ENCODE data around the gene SPRR2D. TPM values are rescaled to one million over a fixed set of nuclear protein-coding genes. Genes with fewer than 3 reads are reported as not detected.

Gene SPRR2D
- total and polyA plus RNA-seq, 10 of the 15 experiments (the other 5 are each of a cell fraction or from before 2014, with no cell fraction given) = 0.44 TPM; not detected in 9

DNA sequence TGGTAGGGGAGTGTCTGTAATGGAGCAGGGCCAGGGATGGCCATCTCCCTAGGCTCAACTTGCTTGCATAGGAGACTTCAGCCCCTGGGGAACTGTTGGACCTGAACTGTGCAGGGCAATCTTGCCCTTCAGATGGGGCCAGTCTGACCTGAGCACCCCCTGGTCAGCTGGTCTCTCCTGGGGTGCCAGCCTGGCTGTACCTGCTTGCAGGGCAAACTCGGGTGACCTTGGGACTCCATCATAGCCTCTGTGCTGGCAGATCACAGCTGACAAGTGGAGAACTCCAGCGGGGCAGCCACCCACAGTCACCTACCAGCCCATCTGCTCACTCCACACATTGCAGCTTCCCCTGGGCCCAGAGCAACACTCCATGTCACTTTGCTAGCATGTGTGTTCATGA lies 8.3 kb upstream of the SPRR2D start:
- H3K9me3 ChIP-seq (replicated peaks; ENCODE audit: control insufficient read depth, insufficient read depth, low read length) = no peaks in the 10 kb centered on the region
- no peaks in the 10 kb centered on the region for H4K20me1 ChIP-seq (ENCODE audit: control insufficient read depth, insufficient read depth)
- ATAC-seq (no peak), FAIRE-seq (no peak), DNase-seq (ENCODE audit: low read depth, low spot score) (no peak)
- in situ Hi-C loops (cut with MboI) = no loop called here
- ChIA-PET POLR2A (interaction anchor here (0.5 kb wide), 1 partner anchor 587 kb away, joined by 6 read pairs; no protein-coding TSS in a partner anchor), SMC1A (ENCODE audit: uncharacterized antibody, unreplicated experiment) (no interaction called here), CTCF (interaction anchor here (2.0 kb wide), 1 partner anchor 179 kb away, joined by 8 read pairs; no protein-coding TSS in a partner anchor), RAD21 (ENCODE audit: unreplicated experiment) (no interaction called here)
- peaks cover 0 to 3% of the 10 kb centered on the region in 2 experiments; a peak in 1 of 4 replicates for H3K27me3 ChIP-seq (replicated peaks in 1 of 2; ENCODE audit: control insufficient read depth in 2 of 2, insufficient read depth in 2 of 2, low read length in 1 of 2)
- H3K36me3 ChIP-seq (ENCODE audit: control insufficient read depth in 2 of 2, insufficient read depth in 2 of 2, low read length in 1 of 2) = no peaks in the 10 kb centered on the region
- H2AFZ ChIP-seq (ENCODE audit: control insufficient read depth, low read depth, low read length) = no peak overlapping the region
- no peaks in the 10 kb centered on the region for H3K79me2 ChIP-seq (ENCODE audit: control insufficient read depth, insufficient read depth, low read length)
- TF ChIP-seq RELA (IDR thresholded peaks at IDR 0.05; ENCODE audit: borderline replicate concordance, partially characterized antibody) (no peak), TCF3 (IDR thresholded peaks at IDR 0.05; ENCODE audit: borderline replicate concordance, insufficient read depth, low read depth, low read length) (no peak), GABPA (IDR thresholded peaks at IDR 0.05; ENCODE audit: low read depth) (no peak), ZNF384 (IDR thresholded peaks at IDR 0.05; ENCODE audit: borderline replicate concordance, low read depth, low read length) (no peak), ZNF24 (IDR thresholded peaks at IDR 0.05) (no peak), SMAD5 (IDR thresholded peaks at IDR 0.05; ENCODE audit: low read depth) (no peak), YBX1 (IDR thresholded peaks at IDR 0.05) (no peak)
- TF ChIP-seq, protein P1, sequence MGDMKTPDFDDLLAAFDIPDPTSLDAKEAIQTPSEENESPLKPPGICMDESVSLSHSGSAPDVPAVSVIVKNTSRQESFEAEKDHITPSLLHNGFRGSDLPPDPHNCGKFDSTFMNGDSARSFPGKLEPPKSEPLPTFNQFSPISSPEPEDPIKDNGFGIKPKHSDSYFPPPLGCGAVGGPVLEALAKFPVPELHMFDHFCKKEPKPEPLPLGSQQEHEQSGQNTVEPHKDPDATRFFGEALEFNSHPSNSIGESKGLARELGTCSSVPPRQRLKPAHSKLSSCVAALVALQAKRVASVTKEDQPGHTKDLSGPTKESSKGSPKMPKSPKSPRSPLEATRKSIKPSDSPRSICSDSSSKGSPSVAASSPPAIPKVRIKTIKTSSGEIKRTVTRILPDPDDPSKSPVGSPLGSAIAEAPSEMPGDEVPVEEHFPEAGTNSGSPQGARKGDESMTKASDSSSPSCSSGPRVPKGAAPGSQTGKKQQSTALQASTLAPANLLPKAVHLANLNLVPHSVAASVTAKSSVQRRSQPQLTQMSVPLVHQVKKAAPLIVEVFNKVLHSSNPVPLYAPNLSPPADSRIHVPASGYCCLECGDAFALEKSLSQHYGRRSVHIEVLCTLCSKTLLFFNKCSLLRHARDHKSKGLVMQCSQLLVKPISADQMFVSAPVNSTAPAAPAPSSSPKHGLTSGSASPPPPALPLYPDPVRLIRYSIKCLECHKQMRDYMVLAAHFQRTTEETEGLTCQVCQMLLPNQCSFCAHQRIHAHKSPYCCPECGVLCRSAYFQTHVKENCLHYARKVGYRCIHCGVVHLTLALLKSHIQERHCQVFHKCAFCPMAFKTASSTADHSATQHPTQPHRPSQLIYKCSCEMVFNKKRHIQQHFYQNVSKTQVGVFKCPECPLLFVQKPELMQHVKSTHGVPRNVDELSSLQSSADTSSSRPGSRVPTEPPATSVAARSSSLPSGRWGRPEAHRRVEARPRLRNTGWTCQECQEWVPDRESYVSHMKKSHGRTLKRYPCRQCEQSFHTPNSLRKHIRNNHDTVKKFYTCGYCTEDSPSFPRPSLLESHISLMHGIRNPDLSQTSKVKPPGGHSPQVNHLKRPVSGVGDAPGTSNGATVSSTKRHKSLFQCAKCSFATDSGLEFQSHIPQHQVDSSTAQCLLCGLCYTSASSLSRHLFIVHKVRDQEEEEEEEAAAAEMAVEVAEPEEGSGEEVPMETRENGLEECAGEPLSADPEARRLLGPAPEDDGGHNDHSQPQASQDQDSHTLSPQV (IDR thresholded peaks at IDR 0.05) = no peak
- TF ChIP-seq, protein P2, sequence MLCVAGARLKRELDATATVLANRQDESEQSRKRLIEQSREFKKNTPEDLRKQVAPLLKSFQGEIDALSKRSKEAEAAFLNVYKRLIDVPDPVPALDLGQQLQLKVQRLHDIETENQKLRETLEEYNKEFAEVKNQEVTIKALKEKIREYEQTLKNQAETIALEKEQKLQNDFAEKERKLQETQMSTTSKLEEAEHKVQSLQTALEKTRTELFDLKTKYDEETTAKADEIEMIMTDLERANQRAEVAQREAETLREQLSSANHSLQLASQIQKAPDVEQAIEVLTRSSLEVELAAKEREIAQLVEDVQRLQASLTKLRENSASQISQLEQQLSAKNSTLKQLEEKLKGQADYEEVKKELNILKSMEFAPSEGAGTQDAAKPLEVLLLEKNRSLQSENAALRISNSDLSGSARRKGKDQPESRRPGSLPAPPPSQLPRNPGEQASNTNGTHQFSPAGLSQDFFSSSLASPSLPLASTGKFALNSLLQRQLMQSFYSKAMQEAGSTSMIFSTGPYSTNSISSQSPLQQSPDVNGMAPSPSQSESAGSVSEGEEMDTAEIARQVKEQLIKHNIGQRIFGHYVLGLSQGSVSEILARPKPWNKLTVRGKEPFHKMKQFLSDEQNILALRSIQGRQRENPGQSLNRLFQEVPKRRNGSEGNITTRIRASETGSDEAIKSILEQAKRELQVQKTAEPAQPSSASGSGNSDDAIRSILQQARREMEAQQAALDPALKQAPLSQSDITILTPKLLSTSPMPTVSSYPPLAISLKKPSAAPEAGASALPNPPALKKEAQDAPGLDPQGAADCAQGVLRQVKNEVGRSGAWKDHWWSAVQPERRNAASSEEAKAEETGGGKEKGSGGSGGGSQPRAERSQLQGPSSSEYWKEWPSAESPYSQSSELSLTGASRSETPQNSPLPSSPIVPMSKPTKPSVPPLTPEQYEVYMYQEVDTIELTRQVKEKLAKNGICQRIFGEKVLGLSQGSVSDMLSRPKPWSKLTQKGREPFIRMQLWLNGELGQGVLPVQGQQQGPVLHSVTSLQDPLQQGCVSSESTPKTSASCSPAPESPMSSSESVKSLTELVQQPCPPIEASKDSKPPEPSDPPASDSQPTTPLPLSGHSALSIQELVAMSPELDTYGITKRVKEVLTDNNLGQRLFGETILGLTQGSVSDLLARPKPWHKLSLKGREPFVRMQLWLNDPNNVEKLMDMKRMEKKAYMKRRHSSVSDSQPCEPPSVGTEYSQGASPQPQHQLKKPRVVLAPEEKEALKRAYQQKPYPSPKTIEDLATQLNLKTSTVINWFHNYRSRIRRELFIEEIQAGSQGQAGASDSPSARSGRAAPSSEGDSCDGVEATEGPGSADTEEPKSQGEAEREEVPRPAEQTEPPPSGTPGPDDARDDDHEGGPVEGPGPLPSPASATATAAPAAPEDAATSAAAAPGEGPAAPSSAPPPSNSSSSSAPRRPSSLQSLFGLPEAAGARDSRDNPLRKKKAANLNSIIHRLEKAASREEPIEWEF (IDR thresholded peaks at IDR 0.05; ENCODE audit: insufficient replicate concordance, low read depth, low read length) = no peak
- TF ChIP-seq, protein P3, sequence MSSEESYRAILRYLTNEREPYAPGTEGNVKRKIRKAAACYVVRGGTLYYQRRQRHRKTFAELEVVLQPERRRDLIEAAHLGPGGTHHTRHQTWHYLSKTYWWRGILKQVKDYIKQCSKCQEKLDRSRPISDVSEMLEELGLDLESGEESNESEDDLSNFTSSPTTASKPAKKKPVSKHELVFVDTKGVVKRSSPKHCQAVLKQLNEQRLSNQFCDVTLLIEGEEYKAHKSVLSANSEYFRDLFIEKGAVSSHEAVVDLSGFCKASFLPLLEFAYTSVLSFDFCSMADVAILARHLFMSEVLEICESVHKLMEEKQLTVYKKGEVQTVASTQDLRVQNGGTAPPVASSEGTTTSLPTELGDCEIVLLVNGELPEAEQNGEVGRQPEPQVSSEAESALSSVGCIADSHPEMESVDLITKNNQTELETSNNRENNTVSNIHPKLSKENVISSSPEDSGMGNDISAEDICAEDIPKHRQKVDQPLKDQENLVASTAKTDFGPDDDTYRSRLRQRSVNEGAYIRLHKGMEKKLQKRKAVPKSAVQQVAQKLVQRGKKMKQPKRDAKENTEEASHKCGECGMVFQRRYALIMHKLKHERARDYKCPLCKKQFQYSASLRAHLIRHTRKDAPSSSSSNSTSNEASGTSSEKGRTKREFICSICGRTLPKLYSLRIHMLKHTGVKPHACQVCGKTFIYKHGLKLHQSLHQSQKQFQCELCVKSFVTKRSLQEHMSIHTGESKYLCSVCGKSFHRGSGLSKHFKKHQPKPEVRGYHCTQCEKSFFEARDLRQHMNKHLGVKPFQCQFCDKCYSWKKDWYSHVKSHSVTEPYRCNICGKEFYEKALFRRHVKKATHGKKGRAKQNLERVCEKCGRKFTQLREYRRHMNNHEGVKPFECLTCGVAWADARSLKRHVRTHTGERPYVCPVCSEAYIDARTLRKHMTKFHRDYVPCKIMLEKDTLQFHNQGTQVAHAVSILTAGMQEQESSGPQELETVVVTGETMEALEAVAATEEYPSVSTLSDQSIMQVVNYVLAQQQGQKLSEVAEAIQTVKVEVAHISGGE (CRISPR knock-in tag; IDR thresholded peaks at IDR 0.05) = no peak
- no peak overlapping the region for H3K27ac ChIP-seq (ENCODE audit: control insufficient read depth, insufficient read depth)
- intact Hi-C loops (cut with micrococcal nuclease; ENCODE audit: unreplicated experiment) = no loop called here
- WGBS (ENCODE audit: insufficient coverage, insufficient replicate concordance, low lambda C conversion rate, missing lambda C conversion rate) = 27% methylated on average over 2 of the region's 2 CpGs
- no peak overlapping the region for H3K4me2 ChIP-seq (ENCODE audit: control insufficient read depth, insufficient read depth)
- no peaks in the 10 kb centered on the region for H3K4me1 ChIP-seq (ENCODE audit: control insufficient read depth, insufficient read depth, low read length)
- no TSS peak for BruUV-seq (replicated peaks)
- H3K4me3 ChIP-seq = no peak overlapping the region
- no peak overlapping the region for H3K9ac ChIP-seq (ENCODE audit: control insufficient read depth, insufficient read depth, low read length)
